ELF-1 (cell line): Measurements from ENCODE around the gene RPS6KA3.
"Not testable (repeated sequence)": the region's sequence is repeated elsewhere in the genome, so short reads cannot be mapped to it uniquely, and the experiment has no call there.

Experiments used
- DNase-seq: peaks from one replicate; pipeline ENCODE4 v3.0.0-alpha.2; 2016; ENCODE audit warnings: low read depth, low spot score

The RPS6KA3 gene

DNA sequence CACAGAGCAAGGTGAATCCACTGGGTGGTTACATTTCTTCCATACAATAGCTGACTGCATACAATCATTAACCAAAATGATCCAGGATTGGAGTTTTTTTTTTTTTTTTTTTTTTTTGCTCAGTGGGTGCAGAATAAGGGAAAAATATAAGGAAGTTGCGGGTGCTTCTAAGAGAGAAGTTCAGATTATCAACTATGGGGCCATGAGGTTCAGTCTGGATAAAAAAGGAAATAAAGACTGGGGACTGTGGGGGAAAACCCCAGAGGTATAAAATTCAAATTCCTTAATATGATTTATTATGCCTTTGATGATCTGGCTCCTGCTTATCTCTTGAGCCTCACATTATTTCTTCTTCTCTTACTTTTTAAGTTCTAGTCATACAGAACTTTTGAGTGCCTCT, 119.1 kb downstream of the RPS6KA3 start:
- no peak for DNase-seq

DNA sequence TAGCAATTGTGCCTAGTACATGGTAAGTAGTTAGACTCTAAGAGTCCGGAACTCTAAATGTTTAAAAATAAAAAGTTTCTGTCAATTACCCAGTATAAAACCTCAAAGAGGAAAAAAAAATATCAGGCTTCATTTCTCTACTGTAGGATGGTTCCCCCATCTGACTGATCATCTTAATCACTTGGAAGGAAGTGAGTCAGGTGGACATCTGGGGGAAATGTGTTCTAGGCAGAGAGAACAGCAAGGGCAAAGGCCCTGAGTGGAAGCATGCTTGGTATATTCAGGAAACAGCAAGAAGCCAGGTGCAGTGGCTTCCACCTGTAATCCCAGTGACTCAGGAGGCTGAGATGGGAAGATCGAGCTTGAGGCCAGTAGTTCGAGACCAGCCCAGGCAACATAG, 122.2 kb downstream of the RPS6KA3 start:
- DNase-seq = no peak

DNA sequence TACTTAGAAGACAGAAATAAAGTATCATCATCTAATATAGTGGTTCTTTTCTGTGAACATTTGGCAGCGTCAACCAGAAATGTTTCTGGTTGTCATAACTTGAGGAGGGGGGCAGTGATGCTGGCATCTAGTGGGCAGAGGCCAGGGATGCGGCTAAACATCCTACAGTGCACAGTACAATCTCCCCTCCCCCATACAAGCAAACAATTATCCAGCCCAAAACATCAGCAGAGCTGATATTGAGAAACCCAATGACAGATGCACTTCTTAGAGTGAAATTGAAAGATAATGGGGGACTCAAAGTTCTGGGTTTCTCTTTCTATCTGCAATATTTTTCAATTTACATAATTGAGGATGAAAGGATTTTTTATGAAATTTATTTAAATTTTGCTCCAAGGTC, 123.1 kb downstream of the RPS6KA3 start:
- DNase-seq = no peak

DNA sequence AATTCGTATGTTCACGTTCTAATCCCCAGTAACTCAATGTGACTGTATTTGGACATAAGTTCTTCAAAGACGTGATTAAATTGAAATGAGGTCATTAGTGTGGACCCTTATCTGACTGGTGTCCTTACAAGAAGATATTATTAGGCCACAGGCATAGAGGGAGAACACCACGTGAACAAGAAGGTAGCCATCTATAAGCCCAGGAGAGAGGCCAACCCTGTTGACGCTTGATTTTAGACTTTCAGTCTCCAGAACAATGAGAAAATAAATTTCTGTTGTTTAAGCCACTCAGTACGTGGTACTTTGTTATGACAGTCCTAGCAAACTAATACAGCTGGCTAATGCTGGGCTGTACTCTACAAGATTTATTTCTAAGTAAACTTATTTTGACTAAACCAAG, 123.6 kb downstream of the RPS6KA3 start:
- DNase-seq = no peak

DNA sequence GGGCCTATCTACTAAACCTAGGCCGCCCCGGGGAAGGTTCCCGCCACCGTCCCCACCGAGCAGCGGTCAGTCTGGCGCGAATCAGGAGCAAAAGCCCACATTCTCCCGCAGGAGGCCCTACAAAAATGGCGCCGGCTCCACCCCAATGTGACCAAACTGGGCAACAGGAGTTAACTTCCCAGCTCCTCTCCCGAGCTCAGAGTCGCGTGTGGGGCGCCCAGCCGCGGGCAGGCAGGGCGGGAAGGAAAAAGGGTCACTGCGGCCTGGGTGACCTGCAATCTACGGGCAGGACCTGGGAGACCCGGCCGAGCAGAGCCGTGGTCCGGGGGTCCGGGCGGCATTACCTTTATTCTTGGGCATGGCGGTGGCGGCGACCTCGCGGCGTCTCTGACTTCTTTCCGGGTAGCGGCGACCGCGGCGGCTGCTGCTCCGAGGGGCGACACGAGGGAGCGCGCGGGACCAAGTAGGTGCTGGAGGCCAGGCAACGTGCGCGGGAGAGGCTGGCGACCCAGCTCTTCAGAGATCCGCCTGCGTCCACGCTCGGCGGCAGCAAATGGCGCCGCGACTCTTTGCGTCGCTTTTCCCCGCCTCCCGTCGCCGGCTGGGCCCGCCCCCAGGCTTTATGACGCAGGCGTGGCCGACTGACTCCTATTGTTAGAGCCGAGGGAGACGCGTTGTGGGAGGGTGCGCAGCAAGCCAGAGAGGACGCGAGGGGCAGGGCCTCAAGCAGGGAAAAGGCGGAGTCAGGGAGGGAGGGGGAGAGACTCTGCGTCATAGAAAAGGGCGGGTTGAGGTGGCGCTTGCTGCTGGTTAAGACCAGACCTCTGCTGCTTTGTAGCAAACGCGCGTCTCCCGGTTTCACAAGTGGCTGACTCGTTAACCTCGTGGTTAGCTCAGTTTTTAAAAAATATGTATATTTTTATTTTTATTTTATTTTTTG, 125.2 kb downstream of the RPS6KA3 start, which contains the start of gene EIF1AX:
EIF1AX (minus strand) TSS at position 558 of the 940 bp plus-strand sequence; CDS start at position 360, 198 bp downstream.
- peak; percentile 100 for DNase-seq

DNA sequence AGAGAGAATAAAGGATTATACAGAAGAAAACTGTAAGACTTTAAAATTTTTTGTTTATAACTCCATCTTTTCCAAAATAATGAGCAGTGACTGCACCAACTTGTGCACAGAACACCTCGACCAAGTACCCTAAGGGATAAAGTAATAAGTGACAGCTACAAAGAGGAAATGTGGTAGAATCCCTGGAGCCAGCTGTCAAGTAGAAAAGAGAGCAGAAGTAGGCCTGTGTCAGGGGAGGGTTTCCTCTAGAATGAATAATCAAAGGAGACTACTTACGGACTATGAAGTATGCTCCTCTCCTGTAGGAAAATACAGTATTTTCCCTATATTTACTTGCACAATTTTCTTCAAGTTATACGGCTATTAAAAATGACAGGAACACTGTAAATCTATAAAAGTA, 126.3 kb downstream of the RPS6KA3 start:
- DNase-seq = no peak

DNA sequence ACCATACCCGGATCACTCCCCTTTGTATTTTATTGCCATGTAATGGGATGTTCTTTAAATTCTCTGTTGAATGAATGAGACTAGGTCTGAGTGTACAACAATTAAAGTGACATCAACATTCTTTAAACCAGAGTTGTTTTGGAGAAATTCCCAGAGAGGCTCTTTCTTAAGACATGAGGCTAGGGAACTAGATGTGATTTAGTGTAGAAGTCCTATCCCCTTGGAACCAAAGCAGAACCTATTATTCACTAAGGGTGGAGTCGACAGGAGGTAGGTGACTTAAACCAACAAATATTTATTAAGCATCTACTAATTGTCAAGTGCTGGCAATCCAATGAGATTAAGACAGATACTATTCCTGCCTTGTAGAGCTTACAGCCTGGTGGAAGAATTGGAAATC, 126.7 kb downstream of the RPS6KA3 start:
- DNase-seq = no peak

DNA sequence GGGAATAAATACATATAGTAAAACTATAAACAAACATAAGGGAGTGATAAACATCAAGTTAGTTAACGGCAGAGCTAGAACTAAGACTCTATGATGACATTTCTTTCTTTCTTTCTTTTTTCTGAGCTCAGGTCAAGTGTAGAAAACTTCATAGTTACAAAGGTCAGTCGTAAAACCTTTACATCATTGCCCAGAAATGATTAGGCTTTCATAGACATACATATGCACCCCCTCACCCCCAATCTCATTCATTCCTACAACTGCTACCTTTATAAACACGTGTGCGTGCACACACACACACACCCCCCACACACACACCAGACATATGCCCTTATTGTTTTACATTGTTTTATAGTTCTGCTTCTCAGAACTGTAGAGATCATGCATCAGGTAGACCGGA, 130.8 kb downstream of the RPS6KA3 start:
- DNase-seq = no peak

DNA sequence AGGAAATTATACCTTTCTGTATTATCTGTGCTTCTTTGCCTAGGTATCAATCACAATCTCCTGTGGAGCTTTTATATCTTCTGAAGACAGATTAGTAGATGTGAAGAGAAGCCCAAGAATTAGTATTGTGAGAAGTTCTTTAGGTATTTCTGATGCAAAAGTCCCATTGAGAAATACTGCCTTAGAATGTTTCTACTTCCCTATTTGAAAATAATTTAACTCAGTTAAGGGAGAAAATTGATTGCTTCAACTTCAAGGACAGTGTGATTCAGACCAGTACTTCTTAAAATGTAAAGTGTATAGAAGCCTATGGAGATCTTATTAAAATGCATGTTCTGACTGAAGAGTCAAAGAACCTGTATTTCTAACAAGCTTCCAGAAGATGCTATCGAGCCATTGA, 134.0 kb downstream of the RPS6KA3 start:
- no peak for DNase-seq

DNA sequence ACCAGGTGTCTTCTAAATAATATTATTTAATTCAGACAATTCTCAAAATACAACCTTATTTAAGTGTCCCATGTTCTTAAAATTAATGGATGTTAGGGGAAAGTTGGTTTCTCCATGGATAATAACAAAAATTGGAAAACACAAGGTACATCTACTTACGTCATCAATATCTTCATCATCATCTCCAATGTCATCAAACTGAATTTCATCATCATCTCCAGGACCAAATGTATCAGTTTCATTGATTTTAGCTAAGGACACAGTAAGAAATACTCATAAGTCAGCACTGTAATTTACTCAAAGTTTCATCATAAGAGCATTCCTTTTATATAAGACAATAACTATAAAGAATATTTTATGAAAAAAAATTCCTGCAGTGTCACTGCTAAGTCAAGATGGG, 136.4 kb downstream of the RPS6KA3 start:
- no peak for DNase-seq

DNA sequence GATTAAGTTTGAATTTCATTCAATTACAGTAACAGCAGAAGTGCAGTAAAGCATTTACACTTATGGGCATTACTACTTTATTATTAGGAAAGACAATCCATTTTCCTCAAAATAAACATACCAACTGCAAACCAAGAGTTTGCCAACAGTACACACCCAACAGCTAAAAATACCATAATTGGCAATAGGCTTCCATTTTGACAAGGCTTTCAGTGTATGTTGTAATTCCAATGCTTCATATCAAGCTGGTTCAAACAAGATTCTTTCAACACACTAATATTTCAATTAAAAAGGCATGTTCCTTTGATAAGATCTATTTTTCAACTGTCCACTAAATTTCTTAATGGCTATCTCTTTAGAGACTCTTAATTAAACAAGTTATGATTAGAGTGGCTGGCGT, 137.2 kb downstream of the RPS6KA3 start:
- no peak for DNase-seq

DNA sequence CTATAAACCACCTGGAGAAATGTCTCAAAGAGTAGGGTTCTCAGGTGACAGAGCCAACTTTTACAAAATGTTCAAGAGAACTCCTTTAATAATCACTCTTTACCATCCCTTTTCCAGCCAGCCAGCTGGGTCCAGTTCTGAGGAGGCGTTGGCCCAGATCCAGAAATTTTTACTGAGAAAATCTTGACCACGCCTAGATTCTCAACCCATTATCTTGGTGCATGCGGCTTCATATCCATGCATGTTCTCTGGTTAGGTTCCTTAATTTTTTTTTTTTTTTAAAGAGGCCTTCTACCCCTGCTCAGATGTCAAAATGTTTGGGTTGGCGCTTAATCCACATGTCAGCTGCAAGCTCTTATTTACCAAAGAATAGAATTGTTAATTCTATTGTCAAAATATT, 138.0 kb downstream of the RPS6KA3 start:
- DNase-seq = no peak

DNA sequence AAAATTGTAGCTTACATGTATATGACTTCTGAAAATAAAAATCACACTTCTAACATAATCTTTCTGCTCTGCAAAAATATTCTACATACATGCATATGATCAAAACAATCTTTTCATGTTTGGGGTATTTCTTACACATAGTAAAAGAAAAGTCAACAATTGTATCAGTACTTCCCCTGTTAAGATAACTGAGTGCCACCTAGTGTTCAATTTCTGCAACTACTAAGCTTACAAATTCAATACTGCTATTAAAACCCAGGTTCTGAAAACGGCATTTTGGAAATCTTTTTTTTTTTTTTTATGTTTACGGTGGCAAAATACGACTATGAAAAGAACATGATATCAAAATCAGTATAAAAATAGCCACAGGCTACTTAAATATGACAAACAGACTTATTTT, 139.3 kb downstream of the RPS6KA3 start:
- DNase-seq = not testable (repeated sequence)

DNA sequence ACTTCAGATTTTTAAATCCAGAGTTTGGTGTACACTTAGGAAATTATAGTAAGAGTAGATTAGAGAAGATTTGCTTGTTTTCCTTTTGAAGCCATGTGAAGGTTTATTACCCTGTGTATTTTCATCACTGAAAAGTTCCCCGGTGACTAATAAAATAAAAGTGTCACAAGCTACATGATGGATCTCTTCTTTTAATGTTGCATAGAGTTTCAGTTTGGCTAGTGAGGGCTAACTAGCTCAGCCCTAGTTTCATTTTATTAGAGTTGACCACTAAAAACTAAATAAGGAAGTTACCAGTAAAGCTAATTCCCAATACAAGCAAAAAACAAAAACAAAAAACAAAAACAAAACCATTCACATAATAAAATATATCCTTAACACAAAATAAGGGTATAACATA, 139.9 kb downstream of the RPS6KA3 start:
- not testable (repeated sequence) for DNase-seq

DNA sequence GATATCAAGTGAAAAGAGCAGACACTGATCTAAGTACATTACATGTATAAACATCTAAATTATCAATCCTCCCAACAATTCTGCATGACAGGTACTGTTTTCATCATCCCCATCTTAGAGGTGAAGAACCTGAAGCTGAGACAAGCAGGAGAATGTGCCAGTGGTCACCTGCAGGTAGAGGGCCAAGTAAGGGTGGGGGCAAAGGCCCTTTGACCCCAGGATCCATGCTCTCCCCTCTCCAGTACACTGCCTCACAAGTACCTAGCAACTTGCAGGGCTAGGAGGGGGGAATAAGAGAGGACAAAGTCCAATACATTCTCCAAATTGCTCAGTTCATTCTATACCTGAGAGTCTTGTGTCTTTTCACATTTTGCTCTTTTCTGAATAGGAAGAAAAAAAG, 141.7 kb downstream of the RPS6KA3 start:
- DNase-seq = no peak

DNA sequence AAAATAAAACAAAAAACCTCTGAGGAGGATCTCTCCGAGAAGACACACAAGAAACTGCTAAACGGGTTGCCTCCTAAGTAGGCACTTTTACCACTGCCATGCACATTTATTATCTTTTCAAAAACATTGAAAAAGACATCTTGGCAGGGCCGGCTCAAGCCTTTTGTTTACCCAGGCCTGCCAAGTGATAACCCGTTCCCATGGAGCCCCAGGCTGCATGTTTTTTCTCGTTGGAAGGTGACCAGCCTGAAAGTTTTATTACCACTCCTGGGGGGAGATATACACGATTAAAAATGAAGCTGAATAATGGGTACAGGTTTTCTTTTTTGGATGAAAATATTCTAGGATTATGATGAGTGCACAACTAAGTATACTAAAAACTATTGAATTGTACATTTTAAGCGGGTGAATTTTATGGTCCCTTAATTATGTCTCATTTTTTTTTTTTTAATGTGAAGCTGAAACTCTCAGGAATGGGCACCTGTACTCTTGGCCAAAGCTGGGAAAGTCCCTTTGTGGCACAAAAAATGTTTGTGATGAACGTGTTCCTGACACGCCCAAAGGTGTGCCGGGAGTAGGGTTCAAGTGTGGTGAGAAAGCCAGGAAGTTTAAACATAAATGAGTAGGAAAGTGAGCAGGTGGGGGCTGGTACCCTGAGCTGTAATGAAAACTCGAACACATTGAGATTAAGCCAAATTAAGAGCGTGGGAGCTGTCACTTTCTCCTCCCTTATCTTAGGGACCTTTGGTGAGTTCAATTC, 148.5 kb downstream of the RPS6KA3 start:
- DNase-seq = no peak

DNA sequence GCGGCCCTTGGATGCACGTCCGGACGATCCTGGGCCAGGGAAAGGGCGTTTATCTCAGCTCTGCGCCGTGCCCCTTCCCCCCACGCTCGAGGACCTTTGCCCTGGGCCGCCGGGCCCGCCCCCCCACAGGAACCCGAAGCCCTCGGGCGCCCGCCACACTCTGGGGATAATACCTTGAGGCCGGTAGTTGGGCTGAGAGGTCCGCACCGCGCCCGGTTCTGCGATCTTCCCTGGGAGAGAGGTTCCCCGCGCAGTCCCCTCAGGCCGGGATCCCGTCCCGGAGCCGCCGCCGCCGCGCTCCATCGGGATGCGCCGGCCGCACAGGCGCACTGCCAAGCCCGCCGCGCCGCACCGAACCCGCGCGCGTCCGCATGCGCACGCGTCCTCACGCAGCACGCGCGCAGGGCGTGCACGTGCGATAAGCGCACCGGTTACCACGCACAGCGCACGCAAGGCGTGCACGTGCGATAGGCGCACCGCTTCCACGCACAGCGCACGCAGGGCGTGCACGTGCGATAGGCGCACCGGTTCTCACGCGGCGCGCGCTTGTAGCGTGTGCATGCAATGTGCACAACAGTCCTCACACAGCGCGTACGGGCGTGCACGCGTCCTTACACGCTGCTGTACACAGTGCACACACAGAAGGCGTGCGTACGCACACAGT, 150.0 kb downstream of the RPS6KA3 start, which contains the start of gene MAP7D2:
MAP7D2 (minus strand) TSS at position 331 of the 664 bp plus-strand sequence; CDS start at position 303, 28 bp downstream.
- peak; percentile 48 for DNase-seq

DNA sequence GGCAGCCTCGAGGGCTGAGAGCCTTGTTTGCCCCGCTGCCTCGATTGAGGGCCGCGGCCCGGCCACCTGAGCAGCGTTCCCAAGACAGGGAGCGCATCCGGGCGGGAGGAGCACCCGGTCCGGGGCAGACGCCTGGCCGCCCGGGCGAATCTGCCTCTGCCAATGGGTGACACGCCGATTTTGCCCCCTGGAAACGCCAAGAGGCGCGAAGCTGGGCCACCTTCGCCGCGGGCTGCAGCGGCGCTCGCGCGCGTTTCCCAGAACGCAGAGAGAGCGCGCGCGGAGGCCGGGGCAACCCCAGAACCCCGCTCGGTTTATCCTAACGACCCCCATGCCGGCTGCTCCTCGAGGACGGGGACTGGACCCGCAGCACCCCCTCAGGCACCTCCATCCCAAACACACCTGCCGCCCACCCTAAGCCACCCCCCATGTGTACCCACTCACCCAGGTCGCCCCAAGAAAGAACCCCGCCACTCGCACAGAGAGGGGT, 150.6 kb downstream of the RPS6KA3 start:
- peak; percentile 43 for DNase-seq

DNA sequence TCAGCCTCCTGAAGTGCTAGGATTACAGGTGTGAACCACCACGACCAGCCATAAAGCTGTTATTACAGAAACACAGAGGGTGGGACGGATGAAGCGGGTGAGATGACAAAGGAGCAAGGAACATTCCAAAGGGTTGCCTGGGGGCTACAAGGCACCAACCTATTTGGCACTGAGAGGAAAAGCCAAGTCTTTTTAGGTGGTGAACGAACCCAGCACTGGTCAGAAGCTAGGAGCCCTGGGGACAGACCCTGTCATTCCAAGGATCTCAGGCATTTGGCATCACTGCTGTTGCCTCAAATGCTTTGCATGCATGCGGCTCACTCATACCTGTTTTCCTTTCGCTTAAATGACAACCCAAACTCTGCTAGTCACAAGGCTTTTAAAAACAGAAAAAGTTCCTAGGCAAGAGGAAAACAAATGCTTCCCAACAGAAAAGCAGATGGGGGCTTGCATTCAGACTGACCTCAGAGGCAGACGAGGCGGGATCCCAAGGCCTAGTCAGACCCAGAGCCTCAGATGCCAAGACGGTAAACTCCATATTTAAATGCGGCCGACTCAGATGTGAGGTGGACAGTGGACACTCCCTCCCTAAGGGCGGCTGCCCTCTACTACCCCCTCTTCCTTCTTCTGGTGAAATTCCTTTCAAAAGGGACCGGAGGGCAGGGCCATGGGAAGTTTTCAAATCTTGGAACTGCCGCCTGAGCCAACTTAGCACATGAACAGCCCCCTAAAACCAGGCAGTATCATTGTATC, 154.5 kb downstream of the RPS6KA3 start:
- peak; percentile 89 for DNase-seq

DNA sequence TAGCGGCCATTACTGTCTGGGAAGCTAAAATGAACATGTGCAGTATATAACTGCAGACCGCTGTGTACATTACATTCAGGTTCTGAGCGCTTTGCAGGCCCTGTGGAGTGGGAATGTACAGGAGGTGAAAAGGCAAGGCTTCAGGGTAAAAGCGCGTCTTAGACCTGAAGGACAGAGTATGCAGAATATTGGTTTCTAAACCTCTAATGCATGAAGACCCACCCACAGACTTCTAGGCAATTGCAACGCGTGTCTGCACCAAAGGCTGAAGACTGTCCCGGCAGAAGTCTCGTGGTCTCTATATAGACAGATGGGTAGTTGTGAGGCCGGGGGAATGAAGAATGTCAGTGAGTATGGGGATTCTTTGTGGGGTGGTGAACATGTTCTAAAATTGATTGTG, 155.4 kb downstream of the RPS6KA3 start:
- DNase-seq = no peak

DNA sequence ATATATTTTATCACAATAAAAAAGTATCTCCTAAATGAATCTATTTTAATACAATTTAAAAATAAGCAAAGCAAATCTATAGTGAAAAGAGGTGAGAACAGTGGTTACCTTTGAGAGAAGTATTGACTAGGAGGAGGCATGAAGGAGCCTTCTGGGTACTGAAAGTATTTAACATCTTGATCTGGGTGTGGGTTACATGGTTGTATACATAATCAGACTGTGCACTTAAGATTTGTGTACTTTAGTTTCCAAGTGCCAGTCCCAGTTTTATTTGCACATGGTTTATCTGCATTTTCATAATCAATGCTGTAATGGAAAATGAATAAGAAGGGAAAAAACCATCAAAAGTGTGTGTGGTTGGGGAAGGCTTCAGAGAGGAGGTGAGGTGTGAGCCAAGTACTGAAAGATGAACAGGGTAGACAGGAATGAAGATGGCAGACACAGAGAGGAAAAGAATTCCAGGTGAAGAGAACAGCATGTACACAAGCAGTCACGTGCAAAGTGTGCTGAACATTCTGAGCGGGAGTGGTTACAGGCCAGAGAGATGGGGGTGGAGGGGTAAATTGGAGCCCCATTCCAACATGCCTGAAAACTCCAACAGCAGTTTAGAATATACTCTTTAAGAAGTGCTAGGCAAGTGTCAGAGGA, 164.7 kb downstream of the RPS6KA3 start:
- DNase-seq = no peak
